Gastrocnemius medialis (tissue), 4 donors: Measurements from ENCODE around the gene ST14.

ENCODE experiments used
- CTCF ChIP-seq, 5 experiments: fragments of 450-650 bp in 3 of 5; fragments of 200-600 bp in 2 of 5; sonication (generic) in 2 of 5; IDR thresholded peaks in 4 of 5; conservative IDR thresholded peaks in 1 of 5; 1 replicate in 4 of 5; 2 replicates in 1 of 5; pipeline ENCODE4 v1.5.1; 2016 to 2019; ENCODE audit warnings: antibody characterized with exemption in 5 of 5, mild to moderate bottlenecking in 3 of 5, moderate library complexity in 3 of 5
- POLR2A ChIP-seq, 2 donors: fragments of 450-650 bp; IDR thresholded peaks; one replicate each; pipeline ENCODE4 v1.6.1; 2017; ENCODE audit warnings: antibody characterized with exemption in 2 of 2, mild to moderate bottlenecking in 2 of 2, moderate library complexity in 2 of 2

GRCh38 chr11:130133716-130134115, 25.9 kb upstream of the ST14 start:
- no peak for TF ChIP-seq POLR2A (IDR thresholded peaks at IDR 0.05)
- TF ChIP-seq CTCF (IDR thresholded peaks at IDR 0.05 in 4 of 5, conservative IDR thresholded peaks at IDR 0.05 in 1 of 5), result no peak
